Ureter (tissue), 1 donor: Measurements from ENCODE around the gene BBS5. TPM values are rescaled to one million over a fixed set of nuclear protein-coding genes. Genes with fewer than 3 reads are reported as not detected.
A peak's percentile ranks its signal among the peaks of the same experiment; 100 is the strongest.
"Not testable (repeated sequence)": the region's sequence is repeated elsewhere in the genome, so short reads cannot be mapped to it uniquely, and the experiment has no call there.

Source experiments
- DNase-seq: peaks from one replicate; pipeline ENCODE4 v3.0.0-alpha.2; 2020; ENCODE audit warnings: low spot score
- total RNA-seq: library from RNA; stranded (reverse); gene quantifications from one replicate; pipeline ENCODE4 v1.2.4, GENCODE V29; 2023
- donor health status: DM: yes; HTN: yes; CAD: no.

Gene BBS5
- total RNA-seq, result 18.8 TPM

DNA sequence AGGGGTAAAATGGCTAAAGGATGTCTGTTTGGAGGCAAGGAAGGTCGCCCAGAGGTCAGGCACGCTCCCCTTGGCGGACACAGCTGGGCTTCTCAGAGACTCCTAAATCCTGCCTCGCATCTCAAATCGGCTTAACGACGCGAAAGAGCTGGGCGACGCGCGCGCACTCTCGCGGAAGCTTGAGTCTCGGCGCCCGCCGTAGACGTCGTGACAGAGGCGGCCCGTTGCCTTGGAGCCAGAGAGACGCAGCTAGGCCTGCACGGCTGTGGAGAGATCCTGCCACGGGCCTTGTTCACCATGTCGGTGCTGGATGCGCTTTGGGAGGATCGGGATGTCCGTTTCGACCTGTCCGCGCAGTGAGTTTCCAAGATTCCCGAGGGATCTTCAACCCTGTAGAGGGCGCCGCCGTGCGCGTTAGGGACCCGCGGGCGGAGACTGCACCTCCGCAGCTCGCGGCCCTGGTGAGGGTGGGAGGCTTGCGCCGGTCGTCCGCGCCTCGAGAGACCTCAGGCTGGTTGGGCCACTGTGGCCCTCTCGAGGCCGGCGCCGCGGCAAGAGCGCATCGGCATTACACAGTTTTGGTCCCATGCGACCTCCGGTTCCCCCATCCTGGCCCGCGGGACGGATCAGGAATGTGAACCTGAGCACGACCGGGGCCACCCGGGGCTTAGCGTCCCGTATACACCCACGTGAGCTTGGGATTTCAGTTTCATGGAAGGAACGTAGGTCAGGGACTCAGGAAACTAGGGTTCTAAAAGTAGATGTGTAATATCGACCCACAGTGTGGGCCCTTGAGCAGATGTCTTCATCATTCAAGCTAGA lies at the start of gene BBS5:
Gene BBS5, plus strand, starts transcription at position 238 of the 822 bp plus-strand sequence. Its CDS starts 60 bp downstream, at position 298.
- DNase-seq, result peak; percentile 84

GRCh38 chr2:169431772-169432171 lies 47.5 kb upstream of the BBS5 start:
- DNase-seq, result not testable (repeated sequence)

GRCh38 chr2:169434236-169434635 lies 45.1 kb upstream of the BBS5 start:
- not testable (repeated sequence) for DNase-seq

GRCh38 chr2:169438466-169439072 lies 40.7 kb upstream of the BBS5 start:
- DNase-seq, result no peak

- no peak for DNase-seq
Measured at GRCh38 chr2:169439900-169440299, 39.4 kb upstream of the BBS5 start.

GRCh38 chr2:169446452-169446851 lies 32.8 kb upstream of the BBS5 start:
- no peak for DNase-seq

DNA sequence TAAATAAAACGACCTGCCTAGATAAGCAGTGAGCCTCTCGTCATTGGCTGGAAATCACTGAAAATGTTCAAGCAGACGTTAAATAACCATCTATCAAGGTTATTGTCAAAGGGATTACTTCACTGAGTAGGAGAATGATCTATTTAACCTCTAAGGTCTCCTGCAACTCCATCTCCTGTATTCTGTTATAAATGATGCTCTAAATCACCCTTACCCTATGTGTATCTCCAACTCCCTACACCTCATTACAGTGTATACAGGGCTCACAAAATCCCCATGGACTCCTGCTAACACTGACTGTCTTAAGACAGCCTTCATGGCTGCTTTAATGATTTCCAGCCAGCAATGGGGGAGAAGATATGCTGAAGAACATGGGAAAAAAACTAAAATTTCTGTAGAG lies 31.0 kb upstream of the BBS5 start:
- DNase-seq, result no peak

GRCh38 chr2:169448865-169449264 lies 30.4 kb upstream of the BBS5 start:
- no peak for DNase-seq

GRCh38 chr2:169452080-169452479 lies 27.2 kb upstream of the BBS5 start:
- DNase-seq, result no peak

DNA sequence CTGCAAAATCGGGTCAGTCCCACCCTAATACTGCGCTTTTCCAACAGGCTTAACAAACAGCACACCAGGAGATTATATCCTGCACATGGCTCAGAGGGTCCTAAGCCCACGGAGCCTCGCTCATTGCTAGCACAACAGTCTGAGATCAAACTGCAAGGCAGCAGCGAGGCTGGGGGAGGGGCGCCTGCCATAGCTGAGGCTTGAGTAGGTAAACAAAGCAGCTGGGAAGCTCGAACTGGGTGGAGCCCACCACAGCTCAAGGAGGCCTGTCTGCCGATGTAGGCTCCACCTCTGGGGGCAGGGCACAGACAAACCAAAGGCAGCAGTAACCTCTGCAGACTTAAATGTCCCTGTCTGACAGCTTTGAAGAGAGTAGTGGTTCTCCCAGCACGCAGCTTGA lies 26.2 kb upstream of the BBS5 start:
- not testable (repeated sequence) for DNase-seq

DNA sequence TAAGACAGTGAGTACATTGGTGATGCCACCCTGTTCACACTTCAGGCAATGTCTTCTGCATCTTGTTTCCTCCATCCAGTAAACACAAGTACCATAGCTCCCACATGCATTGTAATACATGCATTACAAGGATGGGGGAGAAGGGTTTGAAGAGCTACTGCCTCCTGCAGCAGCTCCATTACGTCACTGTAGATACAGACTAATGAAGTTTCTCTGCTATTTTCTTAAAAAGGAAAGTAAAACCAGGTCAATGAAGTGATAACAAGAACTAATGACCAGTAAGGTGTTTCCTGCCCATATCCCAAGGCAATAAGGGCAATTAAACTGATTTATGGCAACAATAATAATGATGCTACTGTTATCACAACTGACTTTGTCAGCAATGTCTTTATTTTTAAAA lies 18.2 kb upstream of the BBS5 start:
- no peak for DNase-seq

- no peak for DNase-seq
Measured at GRCh38 chr2:169462896-169463695, 16.2 kb upstream of the BBS5 start.

DNA sequence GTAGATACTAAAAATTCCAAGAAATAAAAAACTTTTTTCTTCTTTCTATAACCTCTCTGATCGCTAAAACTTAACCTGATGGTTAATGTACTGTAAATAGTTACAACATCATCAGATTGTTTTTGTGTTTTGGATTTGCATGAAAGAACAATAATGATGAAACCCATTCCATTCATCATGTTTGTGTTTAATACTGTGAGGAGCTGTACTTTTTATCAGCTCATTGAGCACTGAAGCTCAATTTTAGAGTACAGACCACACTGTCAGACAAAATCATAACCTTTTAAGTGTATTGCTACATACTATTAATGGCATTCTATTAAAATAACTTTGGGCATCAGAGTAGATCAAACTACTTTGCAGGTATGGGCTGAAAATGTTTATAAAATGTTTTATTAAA lies 14.8 kb upstream of the BBS5 start:
- DNase-seq, result no peak

DNA sequence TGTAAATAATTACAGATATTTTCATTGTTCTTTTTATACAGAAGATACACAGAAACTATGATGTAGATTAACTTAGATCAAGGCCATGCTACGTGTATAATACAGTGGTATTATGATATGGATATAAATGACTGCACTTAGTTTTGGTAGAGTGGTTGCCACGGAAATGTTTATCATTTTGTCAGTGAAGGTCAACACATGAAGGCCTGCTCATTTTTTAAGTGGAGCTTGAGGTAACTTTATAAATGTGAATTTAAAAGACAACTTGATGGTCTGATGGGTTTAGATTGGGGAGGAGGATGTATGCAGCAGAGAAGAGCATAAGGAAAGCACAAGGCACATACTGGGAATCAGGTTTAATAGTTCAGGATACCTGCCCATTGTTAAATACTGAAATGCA lies 14.4 kb upstream of the BBS5 start:
- DNase-seq, result no peak

- no peak for DNase-seq
Measured at GRCh38 chr2:169468841-169469240, 10.5 kb upstream of the BBS5 start.

DNA sequence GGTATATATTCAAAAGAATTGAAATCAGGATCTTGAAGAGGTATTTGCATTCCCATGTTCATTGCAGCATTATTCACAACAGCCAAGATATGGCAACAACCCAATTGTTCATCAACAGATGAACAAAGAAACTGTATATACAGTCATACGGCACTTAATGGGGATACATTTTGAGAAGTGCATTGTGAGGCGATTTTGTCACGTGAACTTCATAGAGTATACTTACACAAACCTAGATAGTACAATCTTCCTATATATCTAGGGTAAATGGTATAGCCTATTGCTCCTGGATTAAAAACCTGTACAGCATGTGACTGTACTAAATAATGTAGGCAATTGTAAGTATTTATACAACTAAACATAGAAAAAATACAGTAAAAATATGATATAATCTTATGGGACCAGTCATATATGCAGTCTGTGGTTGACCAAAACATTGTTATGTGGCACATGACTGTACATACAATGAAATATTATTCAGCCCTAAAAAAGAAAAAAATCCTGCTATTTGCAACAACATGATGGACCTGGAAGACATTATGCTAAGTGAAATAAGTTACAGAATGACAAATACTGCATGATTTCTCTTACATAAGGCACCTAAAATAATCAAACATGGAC lies 9.2 kb upstream of the BBS5 start:
- no peak for DNase-seq

GRCh38 chr2:169472249-169472648 lies 7.0 kb upstream of the BBS5 start:
- DNase-seq, result no peak

GRCh38 chr2:169476459-169476858 lies 2.8 kb upstream of the BBS5 start:
- DNase-seq, result no peak

GRCh38 chr2:169478339-169478738 lies 955 bp upstream of the BBS5 start:
- no peak for DNase-seq

GRCh38 chr2:169478745-169479256 lies 493 bp upstream of the BBS5 start:
- no peak for DNase-seq

- DNase-seq, result no peak
Measured at GRCh38 chr2:169480079-169480465, 778 bp downstream of the BBS5 start.

DNA sequence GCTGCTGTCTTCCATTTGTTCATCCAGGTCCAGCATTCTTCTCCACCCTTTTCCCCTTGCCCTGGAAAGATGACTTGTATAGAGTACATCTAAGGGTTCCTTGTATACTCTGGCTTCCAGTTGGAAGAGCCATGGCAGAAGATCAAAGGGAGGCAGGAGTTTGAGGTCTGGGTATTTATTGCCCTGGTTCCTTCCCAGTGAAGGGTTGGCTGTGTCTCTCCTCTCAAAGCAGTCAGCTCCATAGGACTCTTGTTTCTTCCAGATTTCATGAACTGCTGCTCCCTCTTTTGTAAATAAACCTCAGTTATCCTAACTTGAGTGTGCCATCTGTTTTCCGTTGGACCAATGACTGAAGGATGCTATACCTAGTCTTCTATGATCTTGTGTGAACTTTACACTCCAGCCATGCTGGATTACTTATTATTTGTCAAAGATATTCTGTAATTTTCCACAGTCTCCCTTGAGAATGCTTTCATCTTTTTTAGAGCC lies 6.4 kb downstream of the BBS5 start:
- DNase-seq, result no peak
